SH-SY5Y (cell line): ENCODE data around the gene SLC7A14.

Source experiments
- GATA2 ChIP-seq: IDR thresholded peaks from 2 replicates; pipeline ENCODE4 v1.6.1; 2011; ENCODE audit warnings: mild to moderate bottlenecking, low read depth, low read length
- GATA3 ChIP-seq: IDR thresholded peaks from 2 replicates; pipeline ENCODE4 v1.6.1; 2011; ENCODE audit warnings: low read depth, mild to moderate bottlenecking, low read length, moderate library complexity

SLC7A14 gene

DNA sequence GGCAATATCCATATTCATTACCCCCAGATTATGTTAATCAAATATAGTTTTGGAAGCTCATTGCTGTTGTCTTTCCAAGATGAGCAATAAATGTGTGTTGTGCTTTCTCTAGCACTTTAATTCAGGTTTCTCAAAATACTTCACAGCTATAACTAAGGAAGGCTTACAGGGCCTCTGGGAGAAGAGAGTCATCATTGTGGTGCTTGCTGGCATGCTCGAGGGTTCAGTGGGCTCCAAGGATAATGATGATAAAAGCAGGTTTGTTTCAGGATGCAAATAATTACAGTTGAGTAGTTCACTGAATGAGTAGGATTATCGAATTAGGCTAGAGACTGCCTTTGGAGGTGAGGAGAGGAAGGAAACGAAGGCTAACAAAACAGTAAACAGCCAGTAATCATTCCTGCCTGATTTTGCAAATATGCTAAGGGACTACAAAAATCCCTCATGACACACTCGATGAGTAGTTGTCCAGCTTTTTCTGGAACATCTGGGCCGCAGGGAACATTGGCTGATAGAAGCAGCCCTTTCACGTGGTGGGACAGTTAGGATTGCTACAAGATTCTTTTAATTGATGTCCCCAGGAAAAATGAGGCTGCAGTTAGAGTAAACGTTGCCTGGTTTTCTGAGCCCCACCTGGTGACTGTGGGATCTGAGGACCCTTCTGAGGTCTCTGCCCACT lies 54.1 kb downstream of the SLC7A14 start:
- TF ChIP-seq GATA3 = no peak
- no peak for TF ChIP-seq GATA2

DNA sequence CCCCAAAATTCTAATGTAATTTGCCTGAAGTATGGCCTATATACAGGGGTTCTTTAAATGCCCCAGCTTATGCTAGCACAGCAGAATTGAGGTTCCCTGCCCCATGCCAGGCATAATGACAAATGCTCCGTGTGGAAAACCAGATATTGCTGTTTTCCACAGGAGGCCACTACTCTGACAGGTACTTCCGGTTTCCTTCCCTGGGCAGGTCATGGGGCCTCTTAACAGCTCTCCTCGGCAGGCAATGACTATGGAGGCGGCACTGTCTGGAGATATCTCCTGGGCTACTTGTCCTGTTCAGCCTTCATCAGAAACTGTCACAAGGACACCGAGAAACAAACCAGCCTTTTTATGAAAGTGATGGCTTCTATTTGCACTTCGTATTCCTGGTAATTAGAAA lies 54.8 kb downstream of the SLC7A14 start:
- TF ChIP-seq GATA3 (no peak), GATA2 (no peak)

DNA sequence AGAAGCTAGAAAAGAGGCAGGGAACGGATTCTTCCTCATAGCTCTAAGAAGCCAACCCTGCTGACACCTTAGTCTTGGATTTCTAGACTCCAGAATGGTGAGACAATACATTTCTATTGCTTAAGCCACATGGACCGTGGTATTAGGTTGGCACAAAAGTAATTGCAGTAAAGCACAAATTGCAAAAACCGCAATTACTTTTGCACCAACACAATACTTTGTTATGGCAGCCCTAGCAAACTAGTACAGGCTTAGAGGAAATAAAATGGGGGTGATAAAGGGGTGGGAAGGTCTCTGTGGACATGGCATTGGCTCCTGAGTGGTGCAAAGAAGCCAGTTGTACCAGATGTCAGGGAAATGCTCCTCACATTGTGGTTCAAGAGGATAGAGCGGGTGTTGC lies 56.0 kb downstream of the SLC7A14 start:
- TF ChIP-seq GATA2 = no peak
- no peak for TF ChIP-seq GATA3

DNA sequence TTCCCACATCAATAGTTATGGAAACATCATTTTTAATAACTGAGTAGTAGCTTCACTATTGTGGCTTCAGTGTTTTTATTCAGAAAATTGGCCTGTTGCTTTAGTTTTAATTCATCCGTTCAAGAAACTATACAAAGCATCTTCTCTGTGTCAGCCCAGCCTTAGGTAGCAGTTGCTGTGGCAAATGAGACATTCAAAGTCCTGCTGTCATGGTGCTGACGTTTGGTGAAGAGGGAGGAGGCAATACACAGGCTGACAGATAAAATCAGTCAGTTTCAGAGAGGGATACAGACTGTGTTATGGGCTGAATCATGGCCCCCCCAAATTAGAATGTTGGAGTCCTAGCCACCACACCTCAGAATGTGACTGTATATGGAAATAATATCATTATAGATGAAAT lies 56.5 kb downstream of the SLC7A14 start:
- no peak for TF ChIP-seq GATA2
- TF ChIP-seq GATA3 = no peak

DNA sequence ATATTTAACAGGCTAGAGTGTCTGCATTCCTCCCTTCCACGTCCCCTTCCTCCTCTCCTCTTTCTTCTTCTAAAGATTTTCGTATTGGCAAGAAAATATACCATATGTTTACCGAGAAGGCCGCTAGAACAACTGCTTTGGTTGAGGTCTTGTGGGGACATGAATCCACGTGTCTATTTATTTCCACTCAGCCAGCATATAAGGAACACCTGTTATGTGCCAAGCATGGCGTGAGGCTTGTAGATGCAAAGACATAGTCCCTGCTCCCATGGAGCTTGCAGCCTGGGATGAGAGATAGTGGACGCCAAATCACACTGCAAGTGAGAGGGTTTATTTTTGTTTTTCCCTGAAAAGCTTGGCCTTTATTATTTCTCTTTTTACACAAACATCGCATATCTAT lies 57.1 kb downstream of the SLC7A14 start:
- TF ChIP-seq GATA3 = no peak
- no peak for TF ChIP-seq GATA2

DNA sequence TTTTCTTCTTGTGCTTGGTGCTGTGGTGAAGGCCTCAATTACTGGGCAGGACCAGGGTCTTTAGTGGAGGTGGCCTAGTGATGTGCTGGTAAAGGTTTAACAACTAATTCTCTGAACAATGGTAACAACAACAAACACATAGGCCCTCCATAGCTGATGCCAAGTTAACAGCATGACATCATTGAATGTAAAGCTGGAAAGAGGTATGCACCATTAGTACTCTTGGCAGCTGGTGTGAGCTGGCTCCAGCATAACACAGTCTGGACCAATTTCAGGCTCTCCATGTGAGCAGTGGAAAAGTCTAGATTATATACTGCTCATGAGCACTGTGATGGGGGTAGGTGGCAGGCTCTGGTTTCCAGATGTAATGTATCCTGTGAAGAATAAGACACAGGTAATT lies 61.8 kb downstream of the SLC7A14 start:
- TF ChIP-seq GATA3 = no peak
- no peak for TF ChIP-seq GATA2

DNA sequence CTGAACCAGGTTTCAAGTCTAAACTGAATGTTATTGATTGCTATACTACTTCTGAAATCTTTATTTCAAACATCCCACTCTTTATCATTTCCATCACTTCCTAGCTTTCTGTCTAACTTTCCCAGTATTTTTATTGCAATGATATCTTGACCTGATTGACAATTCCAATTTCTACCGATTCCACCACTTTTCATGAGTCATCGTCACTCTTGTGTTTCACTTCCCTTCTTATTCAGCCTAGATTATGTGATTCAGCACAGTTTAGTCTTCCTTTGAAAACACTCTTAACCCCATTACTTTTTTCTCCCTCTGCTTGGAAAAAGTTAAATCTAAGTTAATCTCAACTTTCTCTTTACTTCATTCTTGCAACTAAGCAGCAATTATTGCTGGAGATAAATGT lies 62.6 kb downstream of the SLC7A14 start:
- no peak for TF ChIP-seq GATA2
- TF ChIP-seq GATA3 = no peak

DNA sequence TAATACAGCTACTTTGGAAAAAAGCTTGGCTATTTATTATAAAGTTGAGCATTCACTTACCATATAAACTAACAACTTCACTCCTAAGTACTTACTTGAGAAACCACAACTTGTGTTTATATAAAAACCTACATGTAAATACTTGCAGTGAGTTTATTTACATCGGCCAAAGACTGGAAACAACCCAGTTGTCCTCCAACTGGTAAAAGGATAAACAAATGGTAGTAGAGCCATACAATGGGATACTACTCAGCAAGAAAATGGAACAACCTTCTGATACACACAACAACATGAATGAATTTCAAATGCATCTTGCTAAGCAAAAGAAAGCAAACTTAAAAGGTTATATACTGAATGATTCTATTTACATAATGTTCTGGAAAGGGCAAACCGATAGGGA lies 63.7 kb downstream of the SLC7A14 start:
- no peak for TF ChIP-seq GATA2
- TF ChIP-seq GATA3 = no peak

DNA sequence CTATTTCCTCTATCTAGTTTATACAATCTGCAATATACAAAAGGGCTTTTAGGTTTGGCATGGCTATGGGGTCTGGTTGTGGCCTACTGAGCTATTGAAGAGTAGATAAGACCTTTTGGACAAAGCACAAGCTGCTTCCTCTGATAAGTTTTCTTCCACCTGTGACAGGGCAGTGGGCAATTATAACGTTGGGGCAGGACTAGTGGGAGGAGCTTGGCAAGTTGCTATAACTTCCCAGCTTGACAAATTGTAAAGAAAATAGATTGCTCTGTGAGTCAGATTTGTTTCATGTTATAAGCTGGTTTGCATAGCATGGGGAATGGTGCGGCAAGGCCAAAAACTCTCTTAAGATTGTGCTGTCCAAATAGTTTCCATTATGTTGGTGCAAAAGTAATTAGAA lies 64.9 kb downstream of the SLC7A14 start:
- TF ChIP-seq GATA3 (no peak), GATA2 (no peak)

DNA sequence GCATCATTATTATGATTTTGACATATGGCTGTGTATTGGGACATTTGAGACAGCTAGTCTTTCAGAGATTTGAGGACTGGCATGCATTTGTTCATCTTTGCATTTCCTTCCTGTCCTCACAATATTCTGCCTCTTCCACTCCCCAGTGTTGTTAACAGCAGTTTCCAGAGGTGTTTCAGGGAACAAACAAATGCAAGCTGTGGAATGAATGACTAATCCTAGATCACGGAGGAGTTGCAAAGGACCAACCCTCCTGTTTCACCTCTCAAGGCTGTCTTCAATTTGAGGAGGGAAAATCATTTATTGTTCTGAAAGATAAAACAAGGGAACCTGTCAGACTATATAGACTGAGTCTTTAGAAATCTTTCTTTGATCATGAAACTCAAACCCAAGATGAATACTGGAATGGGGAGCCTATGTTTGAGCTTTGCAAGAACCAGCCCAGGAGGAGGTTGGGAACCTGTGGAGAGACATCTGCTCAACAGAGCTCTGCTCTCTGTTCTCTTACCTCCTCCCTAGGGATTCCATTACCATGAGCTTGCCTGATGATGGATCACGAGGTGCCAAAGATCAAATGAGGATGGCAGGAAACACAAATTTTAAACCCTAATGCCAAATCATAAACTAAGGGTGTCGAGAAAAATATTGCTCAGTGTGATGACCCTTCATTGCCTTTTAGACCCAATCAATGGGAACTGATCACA lies 68.5 kb downstream of the SLC7A14 start:
- no peak for TF ChIP-seq GATA3
- no peak for TF ChIP-seq GATA2

DNA sequence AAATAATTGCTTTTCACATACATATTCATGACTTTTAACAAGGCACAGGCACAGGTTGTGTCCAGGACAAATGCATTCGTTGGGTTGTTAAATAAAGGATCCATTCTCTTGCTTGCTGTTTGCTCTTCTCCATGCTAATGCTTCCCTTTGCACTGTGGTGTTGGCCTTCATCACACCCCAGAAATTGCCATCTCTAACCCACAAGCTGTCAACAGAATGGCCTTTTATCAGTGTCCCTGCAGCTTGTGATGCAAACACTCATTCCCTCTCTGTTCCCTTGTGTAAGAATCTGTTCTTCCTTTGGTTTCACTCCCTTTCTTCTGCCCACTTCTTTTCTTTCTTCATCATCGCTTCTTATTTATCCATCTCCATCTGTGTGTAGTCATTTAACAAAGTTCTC lies 72.2 kb downstream of the SLC7A14 start:
- no peak for TF ChIP-seq GATA3
- no peak for TF ChIP-seq GATA2

DNA sequence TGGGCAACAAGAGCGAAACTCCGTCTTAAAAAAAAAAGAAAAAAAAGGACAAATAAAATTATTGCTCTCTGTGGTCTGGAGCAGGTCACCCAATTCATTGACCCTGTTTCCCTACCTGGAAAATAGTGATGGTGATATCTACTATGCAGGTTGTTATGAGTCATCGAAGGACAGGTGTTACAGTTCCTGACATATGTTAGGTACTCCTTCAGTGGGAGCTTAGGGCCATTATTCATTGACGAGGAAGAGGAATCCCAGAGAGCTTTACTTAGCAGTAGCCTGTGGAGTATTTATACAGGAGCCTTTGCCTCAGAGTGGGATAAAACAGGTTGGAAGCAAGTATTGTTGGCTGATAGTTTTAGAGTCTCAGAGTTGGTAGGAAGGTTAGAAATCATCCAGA lies 74.5 kb downstream of the SLC7A14 start:
- TF ChIP-seq GATA2 (no peak), GATA3 (no peak)

DNA sequence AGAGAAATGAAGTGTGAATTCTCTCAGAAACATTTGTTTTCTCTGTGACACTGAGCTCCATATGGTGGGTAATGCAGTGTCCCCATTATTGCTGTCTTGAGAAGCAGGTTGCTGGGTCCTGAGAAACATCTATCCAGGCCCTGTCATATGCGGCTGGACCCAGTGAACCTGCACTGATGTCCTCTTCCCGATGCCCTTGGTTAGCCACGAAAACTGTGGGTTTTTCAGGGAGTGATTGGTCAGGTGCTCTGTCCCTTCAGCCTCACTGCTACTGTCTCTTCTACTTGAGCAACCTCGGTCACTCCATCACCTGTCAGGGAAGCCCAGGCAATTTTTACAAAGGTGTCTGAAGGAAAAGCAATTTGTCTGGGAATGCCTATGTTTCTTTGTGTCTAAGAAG lies 77.0 kb downstream of the SLC7A14 start:
- TF ChIP-seq GATA3 = no peak
- TF ChIP-seq GATA2 = no peak

DNA sequence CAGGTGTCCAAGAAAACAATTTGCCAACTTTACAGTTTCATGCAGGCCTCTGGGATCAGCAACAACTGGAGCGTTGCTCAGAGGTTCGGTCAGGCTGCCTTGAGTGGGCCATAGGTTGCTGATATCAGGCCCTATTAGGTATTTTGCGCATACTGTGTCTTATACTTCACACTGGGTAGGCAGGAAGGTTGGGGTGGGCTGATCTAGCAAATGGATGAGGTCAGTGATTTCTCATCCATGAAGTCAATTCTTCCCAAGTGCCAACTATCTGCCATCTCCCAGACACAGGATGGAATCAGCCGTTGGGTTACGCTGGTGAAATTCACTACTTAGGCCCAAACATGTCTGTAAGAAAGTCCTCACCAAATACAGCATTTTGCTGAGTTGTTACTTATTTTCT lies 77.6 kb downstream of the SLC7A14 start:
- TF ChIP-seq GATA2 (no peak), GATA3 (no peak)

DNA sequence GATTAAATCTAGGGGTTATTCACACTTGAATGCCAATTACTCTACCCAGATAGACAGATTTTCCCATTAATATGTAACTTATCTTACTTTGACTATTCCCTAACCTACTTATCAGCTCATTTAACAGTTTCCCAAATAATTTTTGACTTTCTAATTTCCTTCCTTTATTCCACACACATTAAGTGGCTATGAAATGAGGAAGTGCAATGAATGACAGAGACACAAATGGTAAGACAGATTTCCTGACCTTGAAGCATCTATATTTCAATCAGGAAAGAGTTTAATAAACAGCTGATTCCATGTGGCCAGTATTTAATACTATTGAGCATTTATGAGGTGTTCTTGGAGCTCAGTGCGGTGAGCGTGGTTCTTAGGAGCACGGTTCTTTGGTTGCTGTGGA lies 78.8 kb downstream of the SLC7A14 start:
- TF ChIP-seq GATA2 (no peak), GATA3 (no peak)
